ENCODE data around the gene GPR50.

DNA sequence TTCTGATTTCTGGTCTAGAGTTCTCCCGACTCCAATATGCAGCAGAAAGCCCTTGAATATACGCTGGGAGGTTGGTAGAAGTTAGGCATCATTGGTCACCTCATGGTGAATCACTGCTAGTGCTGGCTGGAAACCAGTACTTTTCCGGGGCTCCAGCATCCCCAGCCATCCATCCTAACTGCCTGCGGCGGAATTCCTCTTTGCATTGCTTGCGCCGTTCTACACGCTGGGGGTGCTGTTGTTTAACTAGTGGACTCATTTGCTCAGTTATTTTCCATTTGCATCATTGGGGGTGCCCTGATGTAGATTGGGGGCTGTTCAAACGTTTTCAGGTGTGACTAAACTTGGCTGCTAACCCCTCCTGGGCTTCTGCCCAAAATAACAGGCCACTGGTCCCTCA lies 23.3 kb upstream of the GPR50 start:
- TF ChIP-seq EZH2phosphoT487 (IDR thresholded peaks at IDR 0.05; ENCODE audit: low read depth) = no peak
- TF ChIP-seq, protein P1, sequence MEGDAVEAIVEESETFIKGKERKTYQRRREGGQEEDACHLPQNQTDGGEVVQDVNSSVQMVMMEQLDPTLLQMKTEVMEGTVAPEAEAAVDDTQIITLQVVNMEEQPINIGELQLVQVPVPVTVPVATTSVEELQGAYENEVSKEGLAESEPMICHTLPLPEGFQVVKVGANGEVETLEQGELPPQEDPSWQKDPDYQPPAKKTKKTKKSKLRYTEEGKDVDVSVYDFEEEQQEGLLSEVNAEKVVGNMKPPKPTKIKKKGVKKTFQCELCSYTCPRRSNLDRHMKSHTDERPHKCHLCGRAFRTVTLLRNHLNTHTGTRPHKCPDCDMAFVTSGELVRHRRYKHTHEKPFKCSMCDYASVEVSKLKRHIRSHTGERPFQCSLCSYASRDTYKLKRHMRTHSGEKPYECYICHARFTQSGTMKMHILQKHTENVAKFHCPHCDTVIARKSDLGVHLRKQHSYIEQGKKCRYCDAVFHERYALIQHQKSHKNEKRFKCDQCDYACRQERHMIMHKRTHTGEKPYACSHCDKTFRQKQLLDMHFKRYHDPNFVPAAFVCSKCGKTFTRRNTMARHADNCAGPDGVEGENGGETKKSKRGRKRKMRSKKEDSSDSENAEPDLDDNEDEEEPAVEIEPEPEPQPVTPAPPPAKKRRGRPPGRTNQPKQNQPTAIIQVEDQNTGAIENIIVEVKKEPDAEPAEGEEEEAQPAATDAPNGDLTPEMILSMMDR (IDR thresholded peaks at IDR 0.05; ENCODE audit: low read depth, low read length) = peak; percentile 55
